Panc1 (cell line): ENCODE measurements around the gene PPP1R14C. TPM values are rescaled to one million over a fixed set of nuclear protein-coding genes. Genes with fewer than 3 reads are reported as not detected.

Experiments
- ATAC-seq: fragments of 200-7000 bp; cut with Tn5 transposase; 2 replicates; pipeline ENCODE4 v1.9.1; 2020; ENCODE audit warnings: mild to moderate bottlenecking, moderate library complexity
- BruUV-seq: library from RNA; stranded (reverse); fragments of 400-500 nt; replicated peaks from 2 replicates; lab custom pipeline; 2021; lab: Mats Ljungman, UMichigan
- CTCF ChIA-PET: fragments of 300-600 bp; sonication (Branson Sonifier 250); formaldehyde crosslinking; loops from one replicate; lab custom pipeline; 2022; ENCODE audit warnings: antibody characterized with exemption; lab: Charles Lee
- POLR2A ChIA-PET: fragments of 300-600 bp; sonication (Branson Sonifier 250); formaldehyde crosslinking; loops from one replicate; lab custom pipeline; 2022; ENCODE audit warnings: antibody characterized with exemption; lab: Charles Lee
- DNase-seq: peaks from one replicate; pipeline ENCODE4 v3.0.0-alpha.2; 2010; ENCODE audit warnings: low read depth, low spot score
- H3K27ac ChIP-seq: 2 replicates; pipeline ENCODE4 v1.5.1; 2011; ENCODE audit warnings: mild to moderate bottlenecking, low read length, inconsistent platforms
- H3K27me3 ChIP-seq: fragments of 200-500 bp; sonication (Bioruptor generic); 2 replicates; pipeline ENCODE4 v1.6.0; 2014; ENCODE audit warnings: low read length, inconsistent platforms; ENCODE audit not compliant: control insufficient read depth, insufficient read depth
- H3K36me3 ChIP-seq: fragments of 200-500 bp; sonication (Bioruptor generic); 2 replicates; pipeline ENCODE4 v1.5.1; 2014; ENCODE audit warnings: inconsistent platforms, mild to moderate bottlenecking, low read length, moderate library complexity; ENCODE audit not compliant: control insufficient read depth, insufficient read depth
- H3K4me1 ChIP-seq: 2 replicates; pipeline ENCODE4 v1.5.1; 2011; ENCODE audit warnings: inconsistent platforms, mild to moderate bottlenecking, low read length, moderate library complexity; ENCODE audit not compliant: control insufficient read depth, insufficient read depth
- H3K4me3 ChIP-seq, 2 experiments: 2 replicates each; pipeline ENCODE4 v1.5.1; 2011 to 2012; ENCODE audit warnings: low read depth in 2 of 2, low read length in 2 of 2, mild to moderate bottlenecking in 2 of 2, inconsistent platforms in 1 of 2, moderate library complexity in 1 of 2
- H3K9me3 ChIP-seq: fragments of 200-500 bp; sonication (Bioruptor generic); 2 replicates; pipeline ENCODE4 v1.5.1; 2014; ENCODE audit warnings: low read depth, mild to moderate bottlenecking, inconsistent platforms, low read length, moderate library complexity; ENCODE audit not compliant: control insufficient read depth, insufficient read depth
- CTCF ChIP-seq: fragments of 450-650 bp; IDR thresholded peaks from 2 replicates; pipeline ENCODE4 v1.5.1; 2017; ENCODE audit warnings: mild to moderate bottlenecking
- POLR2AphosphoS5 ChIP-seq: IDR thresholded peaks from 2 replicates; pipeline ENCODE4 v1.6.1; 2012; ENCODE audit warnings: mild to moderate bottlenecking, low read depth, low read length, moderate library complexity
- REST ChIP-seq, 2 experiments: IDR thresholded peaks; 2 replicates each; pipeline ENCODE4 v1.6.1; 2011 to 2012; ENCODE audit warnings: low read depth in 2 of 2, control low read depth in 1 of 2, low read length in 1 of 2, mild to moderate bottlenecking in 1 of 2, moderate library complexity in 1 of 2; ENCODE audit not compliant: insufficient read depth in 1 of 2
- SIN3A ChIP-seq: IDR thresholded peaks from 2 replicates; pipeline ENCODE4 v1.6.1; 2012; ENCODE audit warnings: low read depth, mild to moderate bottlenecking, low read length, moderate library complexity, borderline replicate concordance; ENCODE audit not compliant: insufficient read depth
- TCF7L2 ChIP-seq: IDR thresholded peaks from 2 replicates; pipeline ENCODE4 v1.6.1; 2011; ENCODE audit warnings: mild to moderate bottlenecking, low read depth, low read length, inconsistent platforms
- in situ Hi-C: cut with HindIII; loops from 2 replicates; pipeline ENCODE4 v1.10.0; 2016; ENCODE audit warnings: low sequenced_read_pairs, low pct_unique_long_range_greater_than_20kb
- intact Hi-C: fragments of 100-400 bp; cut with micrococcal nuclease; formaldehyde crosslinking; loops from one replicate; pipeline ENCODE4 v1.10.0; 2022; ENCODE audit not compliant: unreplicated experiment
- total RNA-seq: library from RNA; stranded (reverse); gene quantifications from one replicate; pipeline ENCODE4 v1.2.1, GENCODE V29; 2021; ENCODE audit not compliant: unreplicated experiment

The PPP1R14C gene
- total RNA-seq, 1 experiment from 2014 or later: not detected

GRCh38 chr6:150145830-150146229 lies 3.0 kb downstream of the PPP1R14C start:
- DNase-seq: no peak
- ChIA-PET CTCF (no interaction called here), POLR2A (no interaction called here)
- H3K9me3 ChIP-seq: no peaks in the 10 kb centered on the region
- H3K27ac ChIP-seq: no peak overlapping the region
- no TSS peak for BruUV-seq
- peaks cover 7% of the 10 kb centered on the region; the same call in 1 of the 2 replicates for H3K4me1 ChIP-seq
- no peak overlapping the region for H3K4me3 ChIP-seq
- intact Hi-C loops: no loop called here
- in situ Hi-C loops: no loop called here
- ATAC-seq: no peak
- H3K36me3 ChIP-seq: no peaks in the 10 kb centered on the region; the same call in 1 of the 2 replicates
- peaks cover 41% of the 10 kb centered on the region for H3K27me3 ChIP-seq
- TF ChIP-seq TCF7L2 (no peak), REST (IDR thresholded peaks at IDR 0.05; ENCODE audit: insufficient read depth in 1 of 2, low read depth in 2 of 2, low read length in 1 of 2) (no peak), POLR2AphosphoS5 (no peak), CTCF (no peak), SIN3A (no peak)

- TF ChIP-seq SIN3A (no peak), CTCF (no peak), REST (IDR thresholded peaks at IDR 0.05; ENCODE audit: insufficient read depth in 1 of 2, low read depth in 2 of 2, low read length in 1 of 2) (no peak), POLR2AphosphoS5 (no peak), TCF7L2 (no peak)
- H3K27me3 ChIP-seq: peaks cover 35% of the 10 kb centered on the region
- ChIA-PET CTCF (no interaction called here), POLR2A (no interaction called here)
- DNase-seq (no peak), ATAC-seq (no peak)
- H3K27ac ChIP-seq: no peak overlapping the region
- intact Hi-C loops: no loop called here
- no TSS peak for BruUV-seq
- no peak overlapping the region for H3K4me3 ChIP-seq
- no peaks in the 10 kb centered on the region; the same call in 1 of the 2 replicates for H3K36me3 ChIP-seq
- H3K4me1 ChIP-seq: peaks cover 7% of the 10 kb centered on the region; the same call in 1 of the 2 replicates
- in situ Hi-C loops: no loop called here
- no peaks in the 10 kb centered on the region for H3K9me3 ChIP-seq
Measured at GRCh38 chr6:150146436-150146835, 3.6 kb downstream of the PPP1R14C start.
